ENCODE data around the gene TFCP2L1. TPM values are rescaled to one million over a fixed set of nuclear protein-coding genes. Genes with fewer than 3 reads are reported as not detected.
A peak's percentile ranks its signal among the peaks of the same experiment; 100 is the strongest.

Gene TFCP2L1
- polyA plus RNA-seq, 3 donors, result 0.03 to 0.24 TPM; not detected in 1

DNA sequence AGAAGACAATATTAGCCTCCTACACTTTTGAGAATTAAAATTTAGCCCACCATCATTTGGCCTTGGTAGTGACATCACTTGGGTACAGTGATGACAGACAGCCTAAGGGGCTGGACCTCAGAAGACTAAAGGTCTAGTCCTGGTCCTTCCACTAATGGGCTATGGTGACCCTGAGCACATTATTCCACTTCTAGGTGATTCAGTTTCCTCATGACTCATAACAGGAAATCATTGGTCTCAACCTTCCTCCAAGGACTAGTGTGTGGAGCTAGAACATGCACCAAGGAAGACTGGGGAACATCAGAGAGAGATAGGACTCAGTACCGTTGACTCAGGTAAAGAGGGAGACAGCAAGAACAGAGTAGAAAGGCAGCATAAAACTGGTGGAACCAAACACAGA lies 64.0 kb downstream of the TFCP2L1 start:
- Mint-ChIP-seq H3K9me3 (peaks cover 0 to 8% (median 1%) of the 10 kb centered on the region in 7 donors), H3K27ac (no peak overlapping the region), H3K36me3 (no peaks in the 10 kb centered on the region), H3K27me3 (ENCODE audit: low read depth in 3 of 3) (peaks cover 2 to 5% (median 5%) of the 10 kb centered on the region in 3 donors), H3K4me1 (peaks cover 3% of the 10 kb centered on the region), H3K4me3 (no peak overlapping the region)
- no peak overlapping the region for H3K27ac ChIP-seq (ENCODE audit: low read depth in 1 of 2, low read length in 2 of 2)
- H3K36me3 ChIP-seq (replicated peaks in 1 of 2; ENCODE audit: control insufficient read depth in 1 of 2, insufficient read depth in 2 of 2, low read length in 2 of 2), result no peaks in the 10 kb centered on the region
- no peaks in the 10 kb centered on the region for H3K27me3 ChIP-seq (ENCODE audit: control insufficient read depth in 2 of 2, insufficient read depth in 2 of 2, low read length in 2 of 2)
- WGBS (ENCODE audit: insufficient coverage), result 75% methylated on average over 1 of the region's 1 CpG
- intact Hi-C loops (cut with micrococcal nuclease), result no loop called here
- TF ChIP-seq, protein P1, sequence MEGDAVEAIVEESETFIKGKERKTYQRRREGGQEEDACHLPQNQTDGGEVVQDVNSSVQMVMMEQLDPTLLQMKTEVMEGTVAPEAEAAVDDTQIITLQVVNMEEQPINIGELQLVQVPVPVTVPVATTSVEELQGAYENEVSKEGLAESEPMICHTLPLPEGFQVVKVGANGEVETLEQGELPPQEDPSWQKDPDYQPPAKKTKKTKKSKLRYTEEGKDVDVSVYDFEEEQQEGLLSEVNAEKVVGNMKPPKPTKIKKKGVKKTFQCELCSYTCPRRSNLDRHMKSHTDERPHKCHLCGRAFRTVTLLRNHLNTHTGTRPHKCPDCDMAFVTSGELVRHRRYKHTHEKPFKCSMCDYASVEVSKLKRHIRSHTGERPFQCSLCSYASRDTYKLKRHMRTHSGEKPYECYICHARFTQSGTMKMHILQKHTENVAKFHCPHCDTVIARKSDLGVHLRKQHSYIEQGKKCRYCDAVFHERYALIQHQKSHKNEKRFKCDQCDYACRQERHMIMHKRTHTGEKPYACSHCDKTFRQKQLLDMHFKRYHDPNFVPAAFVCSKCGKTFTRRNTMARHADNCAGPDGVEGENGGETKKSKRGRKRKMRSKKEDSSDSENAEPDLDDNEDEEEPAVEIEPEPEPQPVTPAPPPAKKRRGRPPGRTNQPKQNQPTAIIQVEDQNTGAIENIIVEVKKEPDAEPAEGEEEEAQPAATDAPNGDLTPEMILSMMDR (IDR thresholded peaks at IDR 0.05), result no peak
- peak in 2 of 3 donors; percentile 12 to 50 for DNase-seq
- no peaks in the 10 kb centered on the region for H3K4me1 ChIP-seq (ENCODE audit: control insufficient read depth in 1 of 2, insufficient read depth in 2 of 2, low read length in 2 of 2)
- no peak overlapping the region for H3K4me2 ChIP-seq (replicated peaks; ENCODE audit: extremely low read depth, low read length, poor library complexity, severe bottlenecking)
- no peaks in the 10 kb centered on the region for H3K79me2 ChIP-seq (ENCODE audit: insufficient read depth, low read length)
- H3K4me3 ChIP-seq (replicated peaks in 1 of 3; ENCODE audit: low read depth in 2 of 3, low read length in 3 of 3), result no peak overlapping the region
- H4K20me1 ChIP-seq (ENCODE audit: insufficient read depth, low read length), result no peaks in the 10 kb centered on the region
- H2AFZ ChIP-seq (ENCODE audit: insufficient read depth, low read depth, low read length, poor library complexity, severe bottlenecking), result no peak overlapping the region
- H3K9ac ChIP-seq (ENCODE audit: insufficient read depth, low read length, poor library complexity, severe bottlenecking), result no peak overlapping the region
- no peaks in the 10 kb centered on the region for H3K9me3 ChIP-seq (replicated peaks in 1 of 2; ENCODE audit: control insufficient read depth in 1 of 2, insufficient read depth in 1 of 2, low read length in 2 of 2)

DNA sequence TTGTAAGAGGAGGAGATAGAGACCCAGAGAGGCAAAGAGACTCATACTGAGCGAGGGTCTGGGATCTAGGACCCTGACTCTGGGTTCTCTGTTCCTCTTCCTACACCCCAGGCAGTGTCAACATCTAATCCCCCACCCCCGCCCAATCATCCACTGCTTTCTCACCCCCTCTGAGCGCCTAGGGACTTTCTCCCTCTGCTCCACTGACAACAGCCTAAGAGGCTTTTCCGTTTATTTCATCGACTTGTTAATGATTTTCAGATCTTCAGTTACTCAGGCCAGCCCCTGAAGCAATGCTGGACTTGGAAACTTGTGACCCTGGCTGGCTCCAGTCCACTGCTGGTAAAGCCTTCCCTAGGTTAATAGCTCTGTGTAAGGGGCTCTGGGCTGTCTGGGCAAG lies 65.1 kb downstream of the TFCP2L1 start:
- H3K9me3 ChIP-seq (replicated peaks in 1 of 2; ENCODE audit: control insufficient read depth in 1 of 2, insufficient read depth in 1 of 2, low read length in 2 of 2), result no peaks in the 10 kb centered on the region
- intact Hi-C loops (cut with micrococcal nuclease), result no loop called here
- no peak for DNase-seq
- H3K4me1 ChIP-seq (ENCODE audit: control insufficient read depth in 1 of 2, insufficient read depth in 2 of 2, low read length in 2 of 2), result no peaks in the 10 kb centered on the region
- H3K9me3 Mint-ChIP-seq, result peaks cover 0 to 5% (median 0%) of the 10 kb centered on the region in 7 donors
- H3K27me3 ChIP-seq (ENCODE audit: control insufficient read depth in 2 of 2, insufficient read depth in 2 of 2, low read length in 2 of 2), result no peaks in the 10 kb centered on the region
- H3K27me3 Mint-ChIP-seq (ENCODE audit: low read depth in 3 of 3), result peaks cover 2 to 5% (median 5%) of the 10 kb centered on the region in 3 donors
- H3K9ac ChIP-seq (ENCODE audit: insufficient read depth, low read length, poor library complexity, severe bottlenecking), result no peak overlapping the region
- peaks cover 3% of the 10 kb centered on the region for H3K4me1 Mint-ChIP-seq
- H3K4me3 ChIP-seq (replicated peaks in 1 of 3; ENCODE audit: low read depth in 2 of 3, low read length in 3 of 3), result no peak overlapping the region
- no peaks in the 10 kb centered on the region for H3K36me3 Mint-ChIP-seq
- TF ChIP-seq, protein P1 (IDR thresholded peaks at IDR 0.05), result no peak
- H3K4me2 ChIP-seq (replicated peaks; ENCODE audit: extremely low read depth, low read length, poor library complexity, severe bottlenecking), result no peak overlapping the region
- 93% methylated on average over 5 of the region's 5 CpGs for WGBS (ENCODE audit: insufficient coverage)
- no peaks in the 10 kb centered on the region for H3K79me2 ChIP-seq (ENCODE audit: insufficient read depth, low read length)
- H3K36me3 ChIP-seq (replicated peaks in 1 of 2; ENCODE audit: control insufficient read depth in 1 of 2, insufficient read depth in 2 of 2, low read length in 2 of 2), result no peaks in the 10 kb centered on the region
- no peak overlapping the region for H3K27ac Mint-ChIP-seq
- H3K4me3 Mint-ChIP-seq, result no peak overlapping the region
- H4K20me1 ChIP-seq (ENCODE audit: insufficient read depth, low read length), result no peaks in the 10 kb centered on the region
- no peak overlapping the region for H2AFZ ChIP-seq (ENCODE audit: insufficient read depth, low read depth, low read length, poor library complexity, severe bottlenecking)
- H3K27ac ChIP-seq (ENCODE audit: low read depth in 1 of 2, low read length in 2 of 2), result no peak overlapping the region

Measured in CD14-positive monocyte (primary cell).